ENCODE data around the gene SPATA31E1.

- no peak for TF ChIP-seq CTCF (IDR thresholded peaks at IDR 0.05)
- no peak for TF ChIP-seq EZH2 (IDR thresholded peaks at IDR 0.05; ENCODE audit: borderline replicate concordance, insufficient read depth, low read depth, low read length, poor library complexity, severe bottlenecking)
Measured at GRCh38 chr9:87891754-87892153, 9.1 kb downstream of the SPATA31E1 start.

Data from B cell (primary cell).